Colonic mucosa (tissue), 4 donors: ENCODE measurements around the gene ARHGAP30. TPM values are rescaled to one million over a fixed set of nuclear protein-coding genes. Genes with fewer than 3 reads are reported as not detected.

Source experiments
- DNase-seq: peaks from one replicate; pipeline ENCODE4 v3.0.0-alpha.2; 2020
- H3K27ac ChIP-seq: fragments of 200-600 bp; one replicate; pipeline ENCODE4 v1.8.0; 2021
- H3K27me3 ChIP-seq: fragments of 200-600 bp; one replicate; pipeline ENCODE4 v1.8.0; 2021
- H3K36me3 ChIP-seq: fragments of 200-600 bp; one replicate; pipeline ENCODE4 v1.8.0; 2021
- H3K4me1 ChIP-seq: fragments of 200-600 bp; one replicate; pipeline ENCODE4 v1.8.0; 2021; ENCODE audit warnings: mild to moderate bottlenecking
- H3K4me3 ChIP-seq: fragments of 200-600 bp; one replicate; pipeline ENCODE4 v1.8.0; 2021
- H3K9ac ChIP-seq, 2 donors: one replicate each; pipeline ENCODE4 v1.7.0; 2013; ENCODE audit warnings: control low read depth in 2 of 2, low read depth in 2 of 2, low read length in 2 of 2
- H3K9me3 ChIP-seq: fragments of 200-600 bp; one replicate; pipeline ENCODE4 v1.8.0; 2021
- intact Hi-C: fragments of 100-400 bp; cut with DNase I; formaldehyde crosslinking; loops from one replicate; pipeline ENCODE4 v1.14.1; 2022
- total RNA-seq, 2 donors: library from RNA; stranded (reverse); fragmentation: NEBNext Ultra II Directional in 1 of 2; extraction: Animal tissue kit (Norgen Biotek cat#: 25700) in 1 of 2; gene quantifications; one replicate each; pipeline ENCODE4 v1.2.1, GENCODE V29; 2021
- TF ChIP-seq, protein P1 (sequence below): fragments of 200-600 bp; IDR thresholded peaks from one replicate; pipeline ENCODE4 v1.8.0; 2022; ENCODE audit warnings: antibody characterized with exemption, mild to moderate bottlenecking
- donor health status: healthy.
- donor health status: DM: no; HTN: no; CAD: no.
- donor health status: DM: no; HTN: no; CAD: no.

ARHGAP30 gene
- total RNA-seq, 2 donors from 2014 or later: 3.5 to 5.3 TPM

GRCh38 chr1:161113915-161114314 lies 44.2 kb upstream of the ARHGAP30 start:
- no peak overlapping the region for H3K4me3 ChIP-seq
- no peaks in the 10 kb centered on the region for H3K36me3 ChIP-seq
- peaks cover 11% of the 10 kb centered on the region for H3K4me1 ChIP-seq
- no peaks in the 10 kb centered on the region for H3K9me3 ChIP-seq
- no peak for DNase-seq
- no peak overlapping the region for H3K9ac ChIP-seq
- no peaks in the 10 kb centered on the region for H3K27me3 ChIP-seq
- TF ChIP-seq, protein P1, sequence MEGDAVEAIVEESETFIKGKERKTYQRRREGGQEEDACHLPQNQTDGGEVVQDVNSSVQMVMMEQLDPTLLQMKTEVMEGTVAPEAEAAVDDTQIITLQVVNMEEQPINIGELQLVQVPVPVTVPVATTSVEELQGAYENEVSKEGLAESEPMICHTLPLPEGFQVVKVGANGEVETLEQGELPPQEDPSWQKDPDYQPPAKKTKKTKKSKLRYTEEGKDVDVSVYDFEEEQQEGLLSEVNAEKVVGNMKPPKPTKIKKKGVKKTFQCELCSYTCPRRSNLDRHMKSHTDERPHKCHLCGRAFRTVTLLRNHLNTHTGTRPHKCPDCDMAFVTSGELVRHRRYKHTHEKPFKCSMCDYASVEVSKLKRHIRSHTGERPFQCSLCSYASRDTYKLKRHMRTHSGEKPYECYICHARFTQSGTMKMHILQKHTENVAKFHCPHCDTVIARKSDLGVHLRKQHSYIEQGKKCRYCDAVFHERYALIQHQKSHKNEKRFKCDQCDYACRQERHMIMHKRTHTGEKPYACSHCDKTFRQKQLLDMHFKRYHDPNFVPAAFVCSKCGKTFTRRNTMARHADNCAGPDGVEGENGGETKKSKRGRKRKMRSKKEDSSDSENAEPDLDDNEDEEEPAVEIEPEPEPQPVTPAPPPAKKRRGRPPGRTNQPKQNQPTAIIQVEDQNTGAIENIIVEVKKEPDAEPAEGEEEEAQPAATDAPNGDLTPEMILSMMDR: no peak
- intact Hi-C loops: no loop called here
- no peak overlapping the region for H3K27ac ChIP-seq

DNA sequence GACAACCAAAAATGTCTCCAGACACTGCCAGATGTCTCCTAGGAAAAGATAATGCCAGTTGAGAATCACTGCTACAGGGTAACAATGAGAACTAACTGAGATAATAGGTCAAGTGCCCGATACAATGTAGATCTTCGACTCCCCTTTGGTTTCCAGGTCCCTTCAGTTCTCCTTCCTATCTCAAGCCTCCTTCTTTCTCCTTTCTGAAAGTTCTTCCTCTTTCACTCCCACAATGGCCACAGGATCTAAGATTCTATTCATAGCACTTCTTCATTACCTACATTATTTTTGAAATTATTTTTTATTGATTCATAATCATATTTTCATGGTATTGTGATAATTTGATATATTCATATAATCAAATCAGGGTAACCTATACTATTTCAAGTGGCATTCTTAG lies 41.8 kb upstream of the ARHGAP30 start:
- no peaks in the 10 kb centered on the region for H3K9me3 ChIP-seq
- no peaks in the 10 kb centered on the region for H3K27me3 ChIP-seq
- TF ChIP-seq, protein P1: no peak
- H3K9ac ChIP-seq: no peak overlapping the region
- intact Hi-C loops: no loop called here
- H3K36me3 ChIP-seq: no peaks in the 10 kb centered on the region
- DNase-seq: no peak
- H3K4me1 ChIP-seq: peaks cover 4% of the 10 kb centered on the region
- no peak overlapping the region for H3K4me3 ChIP-seq
- H3K27ac ChIP-seq: no peak overlapping the region

DNA sequence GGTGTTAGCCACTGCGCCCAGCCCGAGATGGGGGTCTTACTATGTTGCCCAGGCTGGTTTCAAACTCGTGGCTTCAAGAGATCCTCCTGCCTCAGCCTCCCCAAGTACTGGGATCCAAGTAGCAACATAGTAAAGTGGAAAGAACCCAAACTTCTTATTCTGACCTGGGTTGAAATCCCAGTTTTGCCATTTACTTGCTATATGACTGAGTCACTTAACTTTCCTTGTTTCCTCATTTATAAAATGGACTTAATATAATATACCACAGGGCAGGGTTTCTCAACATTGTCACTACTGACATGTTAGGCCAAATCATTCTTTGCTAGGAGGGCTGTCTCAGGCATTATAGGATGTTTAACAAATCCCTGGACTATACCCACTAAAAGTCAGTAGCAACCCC lies 41.4 kb upstream of the ARHGAP30 start:
- DNase-seq: no peak
- Histone ChIP-seq H3K36me3 (no peaks in the 10 kb centered on the region), H3K27ac (no peak overlapping the region), H3K9me3 (no peaks in the 10 kb centered on the region), H3K9ac (no peak overlapping the region), H3K27me3 (no peaks in the 10 kb centered on the region), H3K4me1 (peaks cover under 1% of the 10 kb centered on the region), H3K4me3 (no peak overlapping the region)
- TF ChIP-seq, protein P1: no peak
- intact Hi-C loops: no loop called here

DNA sequence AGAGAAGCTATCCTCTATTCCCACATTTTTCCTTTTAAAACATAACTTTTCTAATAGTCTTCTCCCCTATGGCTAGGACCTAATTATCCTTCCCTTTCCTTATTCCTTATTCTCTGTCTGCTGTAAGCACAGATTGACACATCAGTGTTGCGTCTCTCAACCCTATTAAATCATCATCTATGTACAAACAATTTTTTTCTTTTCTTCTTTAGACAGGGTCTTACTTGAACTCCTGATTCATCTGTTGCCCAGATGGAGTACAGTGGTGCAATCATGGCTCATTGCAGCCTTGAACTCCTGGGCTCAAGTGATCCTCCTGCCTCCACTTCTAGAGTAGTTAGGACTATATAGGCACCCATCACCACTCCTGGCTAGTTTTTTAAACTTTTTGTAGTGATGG lies 36.7 kb upstream of the ARHGAP30 start:
- DNase-seq: no peak
- intact Hi-C loops: no loop called here
- no peaks in the 10 kb centered on the region for H3K4me1 ChIP-seq
- no peak overlapping the region for H3K4me3 ChIP-seq
- H3K9ac ChIP-seq: no peak overlapping the region
- no peaks in the 10 kb centered on the region for H3K27me3 ChIP-seq
- TF ChIP-seq, protein P1: no peak
- H3K36me3 ChIP-seq: no peaks in the 10 kb centered on the region
- no peak overlapping the region for H3K27ac ChIP-seq
- H3K9me3 ChIP-seq: no peaks in the 10 kb centered on the region

DNA sequence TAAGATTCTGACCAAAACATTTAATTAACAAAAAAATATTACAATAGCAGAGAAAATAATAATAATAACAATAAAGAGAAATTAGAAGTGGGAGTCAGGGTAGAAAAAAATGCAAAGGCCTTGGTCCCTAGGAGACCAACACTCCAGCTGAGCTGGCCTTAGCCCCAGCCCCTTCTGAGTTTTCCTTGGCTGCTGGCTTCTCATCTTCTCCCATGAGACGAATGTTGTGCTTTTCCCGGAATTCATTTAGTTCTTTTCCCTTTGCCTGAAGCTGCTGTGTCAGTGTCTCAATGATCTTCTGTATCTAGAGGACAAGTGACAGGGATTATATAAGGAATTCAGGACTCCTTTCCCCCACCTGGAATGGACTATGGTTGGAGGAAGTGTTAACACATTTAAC lies 30.9 kb upstream of the ARHGAP30 start:
- no peaks in the 10 kb centered on the region for H3K27me3 ChIP-seq
- H3K27ac ChIP-seq: no peak overlapping the region
- H3K4me3 ChIP-seq: no peak overlapping the region
- H3K36me3 ChIP-seq: no peaks in the 10 kb centered on the region
- peaks cover 3% of the 10 kb centered on the region for H3K4me1 ChIP-seq
- TF ChIP-seq, protein P1: no peak
- no peak overlapping the region for H3K9ac ChIP-seq
- no peaks in the 10 kb centered on the region for H3K9me3 ChIP-seq
- no peak for DNase-seq
- intact Hi-C loops: no loop called here
